Fibroblast of mammary gland (primary cell): ENCODE data around the gene DDAH1.

ENCODE experiments used
- DNase-seq: peaks from one replicate; pipeline ENCODE4 v3.0.0-alpha.2; 2010; ENCODE audit warnings: low read depth
- H3K4me3 ChIP-seq: 2 replicates; pipeline ENCODE4 v1.5.1; 2011; ENCODE audit warnings: low read depth, mild to moderate bottlenecking, low read length, moderate library complexity; ENCODE audit not compliant: control insufficient read depth
- TF ChIP-seq, protein P1 (sequence below): conservative IDR thresholded peaks from 2 replicates; pipeline ENCODE4 v1.5.1; 2011; ENCODE audit warnings: low read depth, low read length, inconsistent platforms; ENCODE audit not compliant: control insufficient read depth, insufficient read depth

DDAH1 gene

DNA sequence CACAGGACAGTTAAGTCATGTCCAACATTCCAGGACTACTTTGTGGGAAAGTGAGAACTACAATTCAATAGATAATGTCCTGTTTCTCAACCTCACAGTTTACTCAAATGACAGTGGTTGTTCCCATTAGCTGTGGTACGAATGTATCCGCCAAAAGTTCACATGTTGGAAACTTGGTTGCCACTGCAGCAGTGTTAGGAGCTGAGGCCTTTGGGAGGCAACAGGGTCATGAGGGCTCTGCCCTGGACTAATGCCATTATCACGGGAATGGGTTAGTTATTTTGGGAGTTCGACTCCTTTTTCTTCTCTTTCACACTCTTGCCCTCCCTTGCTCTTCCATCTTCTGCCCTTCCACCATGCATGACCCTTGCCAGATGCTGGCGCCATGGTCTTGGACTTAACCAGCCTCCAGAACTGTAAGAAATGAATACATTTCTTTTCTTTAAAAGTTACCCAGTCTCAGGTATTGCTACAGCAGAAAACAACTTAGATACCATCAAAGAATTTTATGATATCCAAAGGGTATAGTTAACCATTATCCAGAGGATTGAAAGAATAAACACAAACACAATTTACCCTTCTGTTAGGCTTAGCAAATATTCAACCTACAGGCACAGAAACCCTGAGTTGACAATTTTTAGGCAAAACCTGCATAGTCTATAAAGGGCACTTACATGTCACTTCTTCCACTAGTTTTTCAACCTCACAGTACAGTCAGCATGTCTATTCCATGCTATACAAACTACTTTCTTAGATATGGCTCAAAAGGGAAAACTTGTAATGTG lies 196.0 kb downstream of the DDAH1 start:
- DNase-seq = no peak
- TF ChIP-seq, protein P1, sequence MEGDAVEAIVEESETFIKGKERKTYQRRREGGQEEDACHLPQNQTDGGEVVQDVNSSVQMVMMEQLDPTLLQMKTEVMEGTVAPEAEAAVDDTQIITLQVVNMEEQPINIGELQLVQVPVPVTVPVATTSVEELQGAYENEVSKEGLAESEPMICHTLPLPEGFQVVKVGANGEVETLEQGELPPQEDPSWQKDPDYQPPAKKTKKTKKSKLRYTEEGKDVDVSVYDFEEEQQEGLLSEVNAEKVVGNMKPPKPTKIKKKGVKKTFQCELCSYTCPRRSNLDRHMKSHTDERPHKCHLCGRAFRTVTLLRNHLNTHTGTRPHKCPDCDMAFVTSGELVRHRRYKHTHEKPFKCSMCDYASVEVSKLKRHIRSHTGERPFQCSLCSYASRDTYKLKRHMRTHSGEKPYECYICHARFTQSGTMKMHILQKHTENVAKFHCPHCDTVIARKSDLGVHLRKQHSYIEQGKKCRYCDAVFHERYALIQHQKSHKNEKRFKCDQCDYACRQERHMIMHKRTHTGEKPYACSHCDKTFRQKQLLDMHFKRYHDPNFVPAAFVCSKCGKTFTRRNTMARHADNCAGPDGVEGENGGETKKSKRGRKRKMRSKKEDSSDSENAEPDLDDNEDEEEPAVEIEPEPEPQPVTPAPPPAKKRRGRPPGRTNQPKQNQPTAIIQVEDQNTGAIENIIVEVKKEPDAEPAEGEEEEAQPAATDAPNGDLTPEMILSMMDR = no peak
- no peak overlapping the region for H3K4me3 ChIP-seq
